Fibroblast of lung (primary cell): ENCODE results near the gene SETBP1.

Experiments
- CTCF ChIP-seq, 2 donors: IDR thresholded peaks in 1 of 2; conservative IDR thresholded peaks in 1 of 2; 1 replicate in 1 of 2; 2 replicates in 1 of 2; pipeline ENCODE4 v1.5.1; 2011 to 2012; ENCODE audit warnings: low read length in 2 of 2, control low read depth in 1 of 2, inconsistent platforms in 1 of 2, low read depth in 1 of 2, mild to moderate bottlenecking in 1 of 2
- EZH2 ChIP-seq: IDR thresholded peaks from 2 replicates; pipeline ENCODE4 v1.5.1; 2012; ENCODE audit warnings: low read length, control low read depth, mild to moderate bottlenecking; ENCODE audit errors: missing control alignments

GRCh38 chr18:44698518-44698917 lies 17.8 kb downstream of the SETBP1 start:
- TF ChIP-seq CTCF (conservative IDR thresholded peaks at IDR 0.05 in 1 of 2, IDR thresholded peaks at IDR 0.05 in 1 of 2; ENCODE audit: low read depth in 1 of 2, low read length in 2 of 2) (no peak), EZH2 (no peak)
